Smooth muscle cell of bladder (primary cell): ENCODE data around the gene ATP5PO. TPM values are rescaled to one million over a fixed set of nuclear protein-coding genes. Genes with fewer than 3 reads are reported as not detected.

Experiments used
- total RNA-seq: library from RNA; depleted of rRNA; stranded (reverse); fragments of >200 nt; gene quantifications from 2 replicates; pipeline ENCODE4 v1.2.3, GENCODE V29; 2014

The ATP5PO gene, protein sequence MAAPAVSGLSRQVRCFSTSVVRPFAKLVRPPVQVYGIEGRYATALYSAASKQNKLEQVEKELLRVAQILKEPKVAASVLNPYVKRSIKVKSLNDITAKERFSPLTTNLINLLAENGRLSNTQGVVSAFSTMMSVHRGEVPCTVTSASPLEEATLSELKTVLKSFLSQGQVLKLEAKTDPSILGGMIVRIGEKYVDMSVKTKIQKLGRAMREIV
- total RNA-seq: 158 and 173 TPM in 2 replicates

DNA sequence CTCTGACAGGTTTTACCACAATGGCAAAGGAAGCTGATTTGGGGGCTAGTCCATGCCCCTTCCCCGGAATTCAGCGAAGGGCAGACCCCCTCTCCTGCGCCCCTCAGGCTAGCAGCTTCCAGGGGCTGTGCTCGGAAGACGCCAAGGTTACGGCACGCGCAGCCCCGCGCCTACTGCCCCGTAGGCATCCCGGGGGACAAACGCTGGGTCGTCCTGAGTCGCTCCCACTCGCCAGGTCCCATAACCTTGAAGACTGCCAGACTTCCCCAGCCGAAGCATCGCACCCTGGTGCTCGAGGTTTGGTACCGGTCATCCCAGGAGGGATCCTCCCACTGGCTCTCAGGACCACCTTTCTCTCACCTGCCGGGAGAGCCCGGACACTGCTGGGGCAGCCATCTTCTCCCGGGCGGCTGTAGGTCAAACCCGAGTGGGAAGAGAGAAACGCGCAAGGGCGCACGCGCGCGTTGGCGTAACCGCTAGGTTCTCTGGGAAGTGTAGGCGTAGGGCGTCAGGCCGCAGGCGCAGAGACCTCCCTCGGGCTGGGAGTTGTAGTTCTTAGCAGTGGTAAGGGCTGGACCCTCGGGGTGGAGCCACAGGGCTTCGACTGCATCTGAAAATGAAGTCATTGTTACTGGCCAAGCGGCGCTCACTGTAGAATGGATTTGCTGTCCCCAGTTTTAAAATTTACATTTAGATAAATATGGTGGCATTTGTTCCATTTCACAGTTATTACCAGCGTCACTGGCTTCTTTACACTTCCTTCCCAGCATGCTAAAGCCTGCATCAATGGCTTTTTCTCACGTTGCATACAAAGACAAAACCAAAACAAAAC lies at the start of gene ATP5PO:
TSS of gene ATP5PO (minus strand) at position 437 of the 832 bp plus-strand sequence. CDS start at position 396, 41 bp downstream.

Other genes with a start within 250 kb of the ATP5PO start
- gene MRPS6, start 157.8 kb upstream of the ATP5PO start, total RNA-seq: 5.4 and 9.2 TPM in 2 replicates
- 5.4 and 14.5 TPM in 2 replicates for gene SLC5A3, start 157.8 kb upstream of the ATP5PO start, total RNA-seq